ENCODE results near the gene PLCL2.
"Not testable (repeated sequence)": the region's sequence is repeated elsewhere in the genome, so short reads cannot be mapped to it uniquely, and the experiment has no call there.

Gene PLCL2

DNA sequence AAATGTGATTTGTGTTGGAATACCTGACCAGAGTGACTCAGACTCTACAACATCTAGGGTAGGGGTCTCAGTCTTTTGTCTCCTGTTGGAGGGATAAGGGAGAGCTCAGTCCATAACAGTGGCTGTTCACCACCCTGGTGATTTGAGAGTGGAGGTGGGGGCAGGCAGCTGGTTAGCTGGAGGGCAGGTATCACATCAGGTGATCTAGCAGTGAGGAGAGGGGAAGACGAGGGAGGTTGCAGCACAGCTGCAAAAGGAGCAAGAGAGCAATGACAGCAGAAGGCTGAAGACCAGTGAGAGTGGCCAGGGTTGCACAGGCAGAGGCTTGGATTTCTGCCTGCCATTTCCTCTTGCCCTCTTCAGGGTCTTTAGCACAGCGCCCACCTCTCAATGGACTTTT is 38.4 kb downstream of the PLCL2 start:
- no peak for DNase-seq

DNA sequence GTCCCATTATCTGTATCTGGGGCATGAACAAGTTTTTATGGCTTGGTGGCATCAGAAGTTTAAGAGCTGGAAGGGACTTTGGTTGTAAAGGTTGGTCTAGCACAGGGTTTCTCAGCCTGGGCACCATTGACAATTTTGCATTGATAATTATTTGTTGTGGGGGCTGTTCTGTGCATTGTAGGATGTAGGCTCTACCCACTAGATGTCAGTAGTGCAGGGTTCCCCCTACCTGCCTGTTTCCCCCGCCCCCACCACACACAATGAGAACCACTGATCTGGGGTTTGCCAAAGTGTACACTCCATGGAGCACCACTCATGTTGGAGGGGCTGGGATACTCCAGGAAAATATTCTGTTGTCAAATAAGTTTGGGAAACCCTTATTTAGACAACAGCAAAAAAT is 42.7 kb downstream of the PLCL2 start:
- no peak for DNase-seq

DNA sequence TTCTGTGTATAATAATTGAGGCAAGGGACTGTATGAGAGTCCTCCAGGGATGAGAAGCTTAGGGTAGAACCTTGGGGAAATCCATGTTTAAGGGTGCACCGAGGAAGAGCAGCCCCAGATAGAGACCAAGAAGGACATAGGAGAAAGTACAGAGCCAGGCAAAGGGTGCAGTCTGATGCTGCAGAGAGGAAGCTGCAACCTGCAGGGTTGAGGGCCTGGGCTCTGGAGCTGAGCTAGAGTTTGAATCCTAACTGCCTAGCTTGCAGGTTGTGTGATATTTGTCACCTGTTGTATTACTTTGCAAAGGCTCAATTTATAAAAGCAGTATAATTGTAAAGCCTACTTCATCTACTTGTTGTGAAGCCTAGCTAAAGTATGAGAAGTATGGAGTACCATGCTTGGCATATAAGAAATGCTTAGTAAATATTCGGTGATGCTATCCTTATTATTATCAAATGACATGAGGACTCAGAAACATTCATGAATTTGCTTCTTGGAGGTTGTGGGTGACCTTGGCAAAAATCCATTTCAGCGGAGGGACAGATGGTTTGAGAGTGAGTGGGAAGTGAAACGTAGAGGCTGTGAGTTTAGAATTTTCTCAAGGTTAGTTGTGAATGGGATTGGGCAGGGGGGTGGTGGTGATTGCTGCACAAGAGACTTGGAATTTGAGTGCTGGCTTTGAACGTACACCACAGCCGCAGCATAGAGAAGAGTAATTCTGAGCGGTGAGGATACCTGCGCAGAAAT is 43.8 kb downstream of the PLCL2 start:
- peak in 1 of 2 experiments; percentile 39 for DNase-seq

DNA sequence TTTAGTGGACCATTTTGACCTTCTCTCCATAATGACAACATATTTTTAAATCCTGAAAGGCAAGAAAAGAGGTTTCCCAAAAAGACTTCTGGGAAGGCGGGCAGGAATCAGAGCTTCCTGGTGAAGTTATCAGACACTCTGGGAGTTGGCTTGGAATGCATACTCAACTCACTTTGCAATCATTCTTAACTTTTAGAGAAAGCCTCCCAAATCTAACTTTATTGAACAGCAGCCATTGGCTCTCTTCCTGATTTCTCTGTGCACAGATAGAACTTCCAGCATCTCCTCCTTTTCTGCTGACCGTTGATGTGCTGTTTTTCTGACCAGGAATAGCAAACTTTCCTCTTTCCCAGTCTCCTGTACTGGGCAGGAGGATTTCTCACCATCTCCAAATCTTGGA is 44.6 kb downstream of the PLCL2 start:
- no peak for DNase-seq

DNA sequence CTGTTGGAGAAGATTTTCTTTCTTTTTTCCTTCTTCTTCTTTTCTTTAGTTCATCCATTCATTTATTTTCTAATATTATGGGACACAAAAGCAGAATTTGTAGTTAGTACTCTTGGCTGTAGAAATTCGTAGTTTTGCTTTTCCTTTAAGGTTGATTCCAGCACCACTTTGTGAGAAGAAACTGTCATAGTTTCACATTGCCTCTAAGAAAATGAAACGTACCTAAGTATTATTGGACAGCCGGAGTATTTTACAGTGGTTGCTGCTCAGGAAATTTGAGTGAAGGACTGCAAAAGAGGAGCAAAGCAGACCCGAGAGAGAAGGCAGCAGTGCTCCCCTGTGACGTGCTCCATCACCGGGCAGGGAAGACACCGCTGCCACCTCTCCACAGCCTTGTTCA is 48.1 kb downstream of the PLCL2 start:
- no peak for DNase-seq

DNA sequence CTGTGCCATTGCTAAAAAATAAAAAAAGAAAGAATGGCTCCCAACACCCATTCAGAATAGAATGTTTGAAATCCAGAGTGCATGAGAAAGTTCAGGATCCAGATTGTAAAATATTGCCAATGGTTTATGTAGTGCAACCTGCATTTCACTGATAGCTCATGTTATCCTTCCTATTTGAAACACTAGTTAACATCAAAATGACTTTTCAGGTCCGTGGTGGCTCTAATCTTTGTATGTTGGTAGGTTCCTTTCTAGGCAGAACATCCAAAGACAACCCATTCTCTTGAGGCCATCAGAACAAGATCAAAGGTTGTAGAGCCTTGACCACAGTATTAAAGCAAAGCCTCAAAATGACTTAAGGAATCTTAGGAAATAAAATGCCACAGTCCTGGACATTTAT is 51.0 kb downstream of the PLCL2 start:
- no peak for DNase-seq

DNA sequence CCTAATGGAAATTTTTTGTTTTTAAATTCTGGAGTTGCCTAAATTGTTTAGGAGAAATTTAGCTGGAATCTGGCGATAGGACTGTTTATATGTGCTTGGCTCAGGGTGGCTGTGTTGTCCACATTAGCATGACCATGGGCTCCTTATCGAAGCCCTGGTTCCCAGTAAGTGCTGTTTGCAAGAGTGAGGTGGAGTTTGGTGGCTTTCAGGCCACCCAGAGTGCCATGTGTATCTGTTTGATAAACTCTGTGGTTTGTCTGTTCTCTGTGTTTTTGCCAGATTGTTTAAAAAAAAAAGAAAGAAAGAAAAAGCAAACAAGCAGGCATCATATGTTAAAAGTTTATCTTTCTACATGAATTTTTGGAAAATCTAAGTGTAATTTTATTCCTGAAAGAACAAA is 51.5 kb downstream of the PLCL2 start:
- DNase-seq: no peak

DNA sequence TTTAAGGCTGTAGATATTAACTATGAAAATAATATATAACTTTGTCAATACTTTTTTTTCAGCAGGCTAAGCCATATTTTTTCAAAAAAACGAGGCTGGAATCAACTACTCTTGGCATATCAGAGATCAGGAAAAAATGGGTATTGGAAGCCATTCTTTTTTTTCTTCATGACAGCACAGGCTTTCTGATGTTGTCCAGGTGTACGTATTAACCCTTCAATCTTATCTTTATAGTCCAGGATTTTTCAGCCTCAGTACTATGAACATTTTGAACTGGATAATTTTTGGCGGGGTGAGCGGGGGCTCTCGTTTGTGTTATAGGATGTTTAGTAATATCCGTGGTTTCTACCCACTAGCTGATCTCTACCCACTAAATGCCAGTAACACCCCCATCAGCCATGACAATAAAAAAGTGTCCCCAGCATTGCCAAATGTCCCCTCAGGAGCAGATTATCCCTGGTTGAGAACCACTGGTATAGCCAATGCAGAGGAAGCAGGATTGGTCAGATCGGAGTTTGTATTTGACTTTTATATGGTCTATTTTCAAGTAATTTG is 52.0 kb downstream of the PLCL2 start:
- DNase-seq: no peak

DNA sequence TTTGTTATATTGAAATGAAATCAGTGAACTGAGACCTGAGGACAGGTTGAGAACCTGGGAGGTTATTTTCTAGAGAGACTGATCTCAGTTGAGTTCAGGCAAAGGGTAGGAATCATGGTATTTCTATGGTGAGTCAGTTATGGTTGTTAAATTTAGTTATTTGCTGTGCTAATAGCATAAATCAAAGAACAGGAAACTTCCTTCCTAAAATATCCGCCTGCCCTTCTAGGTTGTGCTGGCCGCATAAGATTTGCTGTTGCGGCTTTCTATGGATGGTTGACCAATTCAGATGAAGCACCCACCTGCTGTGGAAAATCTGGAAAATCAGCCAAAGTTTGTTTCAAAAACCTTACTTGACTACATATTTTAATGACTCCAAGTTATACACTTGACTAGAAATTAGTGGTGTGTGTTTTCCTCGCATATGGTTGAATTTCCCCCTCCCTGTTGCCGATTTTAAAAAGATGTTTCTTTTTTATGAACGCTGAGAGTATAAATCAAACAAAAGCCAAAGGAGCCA is 52.6 kb downstream of the PLCL2 start:
- DNase-seq: peak; percentile 19 to 54

DNA sequence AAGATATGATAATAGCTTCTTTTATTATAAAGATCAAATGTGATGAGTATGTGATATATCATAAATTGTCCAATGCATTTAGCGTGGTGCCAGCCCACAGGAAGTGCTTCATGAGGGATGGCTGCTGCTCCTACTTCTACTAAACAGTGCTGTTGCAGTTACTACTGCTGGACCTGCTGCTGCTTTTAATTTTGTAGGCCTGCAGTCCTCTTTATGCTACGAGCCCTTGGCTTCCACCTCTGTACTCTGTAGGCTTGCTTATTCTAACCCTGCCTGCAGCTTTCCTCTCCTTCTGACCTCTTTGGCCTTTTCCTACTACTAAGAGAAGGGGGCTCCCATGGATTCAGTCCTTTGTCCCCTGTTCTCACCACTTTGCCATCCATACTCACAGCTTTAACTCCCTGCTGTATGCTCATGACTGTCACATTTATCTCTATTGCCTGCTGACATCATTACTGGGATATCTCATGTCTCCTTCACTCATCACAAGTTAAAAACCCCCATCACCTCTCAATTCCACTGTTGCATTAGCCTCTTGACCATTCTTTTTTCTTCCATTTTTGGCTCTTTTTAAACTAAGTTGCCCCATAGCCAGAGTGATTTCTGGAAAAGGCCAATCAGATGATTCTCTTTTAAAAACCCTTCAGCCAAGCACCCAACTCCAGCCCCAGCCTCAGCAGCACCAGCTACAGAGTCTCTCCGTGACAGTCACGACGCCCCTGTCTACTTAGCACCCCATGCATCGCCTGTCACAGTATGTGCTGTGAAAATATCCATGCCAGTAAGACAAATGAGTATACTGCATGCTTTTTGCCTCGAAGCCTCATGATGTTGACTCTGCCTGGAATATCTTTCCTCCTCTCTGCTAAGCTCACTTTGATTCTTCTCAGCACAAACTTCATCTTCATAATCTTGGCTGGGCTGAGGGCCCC is 56.3 kb downstream of the PLCL2 start:
- no peak for DNase-seq

DNA sequence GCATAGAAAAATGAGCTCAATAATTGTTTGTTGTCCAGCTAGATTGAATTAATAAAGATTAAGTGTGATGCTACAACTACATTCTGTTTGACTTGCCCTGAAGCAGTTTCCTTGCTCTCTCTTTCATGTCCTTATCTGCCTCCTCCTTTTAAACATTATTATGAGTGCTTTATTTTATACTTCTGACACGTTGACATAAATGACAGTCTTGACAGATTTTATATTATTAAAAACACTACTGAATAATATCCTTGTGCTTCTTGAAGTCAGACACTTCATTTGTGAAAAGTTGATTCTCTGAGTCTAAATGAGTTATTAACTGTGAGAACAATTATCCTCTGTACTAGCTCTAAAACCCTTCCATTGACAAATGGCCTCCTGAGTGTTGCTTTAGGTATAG is 58.2 kb downstream of the PLCL2 start:
- DNase-seq: no peak

DNA sequence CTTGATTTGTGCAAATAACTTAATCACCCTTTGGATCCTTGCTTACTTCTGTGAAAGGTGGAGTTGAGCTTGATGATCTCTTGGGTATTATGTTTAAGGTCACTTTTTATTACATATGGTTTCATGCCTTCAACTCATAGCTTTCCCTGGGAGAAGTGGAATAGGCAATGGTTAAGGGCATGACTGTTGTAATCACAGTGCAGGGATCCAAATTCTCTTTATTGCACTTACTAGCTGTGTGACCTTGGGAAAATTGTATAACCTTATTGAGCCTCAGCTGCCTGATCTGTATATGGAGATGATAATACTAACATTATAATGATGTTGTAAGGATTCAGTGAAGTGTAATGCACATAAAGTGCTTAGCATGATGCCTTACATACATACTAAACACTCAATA is 59.1 kb downstream of the PLCL2 start:
- DNase-seq: no peak

DNA sequence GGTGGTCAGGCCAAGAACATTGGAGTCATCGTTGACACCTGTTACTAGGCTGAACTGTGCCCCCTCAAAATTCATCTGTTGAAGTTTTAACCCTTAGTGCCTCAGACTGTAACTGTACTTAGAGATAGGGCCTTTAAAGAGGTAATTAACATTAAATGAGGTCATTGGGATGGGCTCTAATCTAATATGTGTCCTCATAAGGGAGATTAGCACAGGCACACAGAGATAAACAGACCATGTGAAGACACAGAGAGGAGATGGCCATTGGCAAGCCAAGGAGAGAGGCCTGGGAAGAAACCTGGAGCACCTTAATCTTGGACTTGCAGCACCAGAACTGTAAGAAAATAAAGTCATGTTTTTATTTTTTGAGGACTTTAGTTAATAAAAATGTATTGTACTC is 59.6 kb downstream of the PLCL2 start:
- DNase-seq: no peak

DNA sequence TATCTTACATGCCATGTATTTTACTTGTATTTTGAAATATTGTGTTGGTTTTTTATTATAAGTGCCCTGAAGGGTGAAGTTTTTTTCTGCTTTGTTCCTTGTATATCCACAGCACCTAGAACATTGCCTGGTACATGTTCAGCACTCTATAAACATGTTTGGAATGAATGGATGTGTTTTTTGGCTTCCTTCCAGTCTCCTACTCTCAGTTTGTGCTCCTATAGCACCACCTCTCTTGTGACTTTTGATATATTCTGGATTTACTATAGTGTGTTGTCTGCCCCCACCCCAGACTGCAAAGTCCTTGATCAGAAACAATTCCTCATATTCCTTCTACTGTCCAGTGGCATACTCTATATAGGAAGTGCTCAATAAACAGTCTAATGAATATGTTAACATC is 60.6 kb downstream of the PLCL2 start:
- DNase-seq: peak in 1 of 2 experiments; percentile 11

DNA sequence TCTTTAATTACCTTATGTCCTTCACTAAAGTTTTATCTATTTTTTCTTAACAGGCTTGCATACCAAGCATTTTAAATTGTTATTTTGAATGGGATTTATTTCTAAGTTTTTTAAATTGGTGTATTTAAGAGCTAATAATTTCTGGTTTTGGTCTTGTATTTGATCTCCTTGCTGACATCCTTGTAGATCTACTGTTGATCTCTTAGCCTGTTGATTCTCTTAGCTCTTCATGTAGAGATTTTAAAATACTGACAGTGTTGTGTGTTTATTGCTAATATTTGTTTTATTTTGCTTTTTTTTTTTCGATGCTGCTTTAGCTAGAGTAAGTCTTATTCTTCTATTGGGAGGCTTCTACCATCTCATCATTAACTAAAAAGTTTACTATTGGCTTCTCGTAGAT is 65.5 kb downstream of the PLCL2 start:
- no peak for DNase-seq

DNA sequence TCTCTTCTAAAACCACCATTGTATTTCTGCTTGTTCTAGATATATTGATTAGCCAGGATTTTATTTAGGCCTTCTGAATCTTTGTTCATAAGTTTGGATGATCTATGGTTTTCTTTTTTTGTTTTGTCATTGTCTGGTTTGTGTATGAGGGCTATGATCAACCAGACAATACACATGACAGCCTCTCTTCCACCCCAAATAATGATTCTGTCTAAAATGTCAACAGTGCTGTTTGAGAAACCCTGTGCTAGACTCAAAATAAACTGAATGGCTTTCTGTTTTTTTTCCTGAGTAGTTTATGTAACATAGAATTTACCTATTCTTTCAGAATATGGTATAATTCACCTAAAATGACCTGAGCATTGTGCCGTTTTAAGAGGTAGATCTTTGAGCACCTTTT is 66.1 kb downstream of the PLCL2 start:
- DNase-seq: no peak

DNA sequence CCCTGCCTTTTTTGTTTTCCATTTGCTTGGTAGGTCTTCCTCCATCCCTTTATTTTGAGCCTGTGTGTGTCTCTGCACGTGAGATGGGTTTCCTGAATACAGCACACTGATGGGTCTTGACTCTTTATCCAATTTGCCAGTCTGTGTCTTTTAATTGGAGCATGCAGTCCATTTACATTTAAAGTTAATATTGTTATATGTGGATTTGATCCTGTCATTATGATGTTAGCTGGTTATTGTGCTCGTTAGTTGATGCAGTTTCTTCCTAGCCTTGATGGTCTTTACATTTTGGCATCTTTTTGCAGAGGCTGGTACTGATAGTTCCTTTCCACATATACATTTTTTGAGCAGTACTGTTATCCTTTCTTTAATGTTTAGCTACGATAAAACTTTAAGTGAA is 73.1 kb downstream of the PLCL2 start:
- not testable (repeated sequence) for DNase-seq

DNA sequence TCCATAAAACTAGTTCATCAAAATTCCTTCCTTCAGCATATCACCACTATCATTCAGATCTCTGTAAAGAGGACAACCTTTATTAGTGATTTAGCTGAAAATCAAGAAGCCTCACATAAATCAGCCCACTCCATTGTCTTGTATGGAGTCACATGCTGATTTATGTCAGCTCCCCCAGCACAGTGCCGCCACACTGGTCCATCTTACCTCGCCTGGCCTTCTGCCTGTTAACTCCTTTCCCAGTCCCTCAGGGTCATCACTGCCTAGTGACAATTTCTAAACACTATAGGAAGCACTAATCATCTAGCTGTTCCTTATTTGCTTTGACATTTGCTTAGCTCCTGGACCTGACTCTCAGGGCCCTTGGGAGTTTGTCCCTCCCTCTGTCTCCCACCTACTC is 75.4 kb downstream of the PLCL2 start:
- no peak for DNase-seq

DNA sequence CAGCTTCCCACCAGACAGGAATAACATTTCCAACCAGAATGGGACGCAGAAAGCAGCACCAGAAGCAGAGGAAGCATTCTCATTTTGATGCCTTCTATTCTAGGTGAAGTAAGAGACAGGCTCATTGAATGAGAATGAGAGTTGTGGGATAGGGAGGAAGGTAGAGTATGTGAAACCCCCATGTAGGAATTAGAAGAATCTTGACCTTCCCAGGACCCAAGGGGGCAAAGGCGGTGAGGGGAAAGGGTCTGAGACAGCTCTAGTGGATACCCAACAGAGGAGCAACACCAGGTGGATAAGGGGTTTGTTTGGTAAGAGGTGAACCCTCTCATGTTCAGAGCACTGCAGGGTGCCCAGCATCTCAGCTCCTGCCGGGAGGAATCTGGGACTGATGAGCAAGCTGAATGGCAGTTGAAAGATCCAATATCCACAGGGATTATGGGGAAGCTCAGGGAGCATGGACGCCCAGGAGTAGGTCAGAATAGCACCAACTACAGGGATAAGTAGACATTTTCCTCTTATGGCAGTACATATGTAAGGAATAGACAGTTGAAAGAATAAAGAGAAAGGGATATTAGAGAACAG is 77.0 kb downstream of the PLCL2 start:
- DNase-seq: no peak

DNA sequence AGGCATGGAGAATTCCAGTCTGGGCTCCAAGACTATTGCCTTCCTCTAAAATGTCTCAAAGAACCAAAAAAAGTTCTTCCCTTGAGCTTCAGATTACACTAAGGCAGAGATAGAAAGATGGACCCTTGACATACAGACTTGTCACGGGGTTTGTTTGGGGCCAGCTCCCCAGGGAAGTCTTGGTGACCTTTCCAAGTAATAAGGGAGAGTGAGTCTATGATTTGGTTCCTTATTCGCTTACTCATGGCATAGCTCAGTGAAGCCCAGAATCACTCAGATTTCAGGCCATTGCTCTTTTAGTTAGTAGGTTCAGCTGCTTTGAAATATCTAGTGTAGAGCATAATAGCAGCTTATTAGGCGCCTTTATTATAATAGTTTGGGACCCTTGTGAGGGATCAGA is 90.3 kb downstream of the PLCL2 start:
- DNase-seq: no peak

DNA sequence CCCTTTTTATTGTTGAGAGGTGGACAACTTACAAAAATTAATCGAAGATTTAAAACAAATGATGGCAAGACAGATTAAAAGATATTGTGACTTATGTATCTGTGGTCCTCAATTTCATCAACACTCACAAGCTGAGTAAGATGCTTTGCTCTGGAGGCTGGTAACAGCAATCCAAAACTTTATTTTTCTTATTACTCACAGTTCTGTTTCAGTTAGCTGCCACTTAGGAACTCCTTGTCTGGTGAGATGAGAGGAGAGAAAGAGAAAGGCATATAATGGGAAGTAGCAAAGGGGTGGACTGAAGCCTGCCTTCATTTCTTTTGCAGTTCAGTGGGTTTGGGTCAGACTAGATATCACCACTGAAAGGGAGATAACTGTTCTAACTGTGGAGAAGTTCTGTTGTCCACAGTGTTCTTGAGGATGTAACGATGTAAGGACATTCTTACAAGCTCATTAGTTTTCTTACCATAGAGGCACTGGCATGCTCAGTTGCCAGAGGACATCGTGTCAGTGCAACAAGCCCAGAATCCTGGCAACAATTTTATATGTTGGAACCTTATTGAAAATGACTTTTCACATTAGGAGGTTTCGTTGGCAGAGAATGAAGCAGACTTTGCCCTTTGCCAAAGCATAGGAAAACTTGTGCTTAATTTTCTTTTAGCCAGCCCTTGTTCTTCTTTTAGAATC is 93.6 kb downstream of the PLCL2 start:
- peak; percentile 7 to 33 for DNase-seq

DNA sequence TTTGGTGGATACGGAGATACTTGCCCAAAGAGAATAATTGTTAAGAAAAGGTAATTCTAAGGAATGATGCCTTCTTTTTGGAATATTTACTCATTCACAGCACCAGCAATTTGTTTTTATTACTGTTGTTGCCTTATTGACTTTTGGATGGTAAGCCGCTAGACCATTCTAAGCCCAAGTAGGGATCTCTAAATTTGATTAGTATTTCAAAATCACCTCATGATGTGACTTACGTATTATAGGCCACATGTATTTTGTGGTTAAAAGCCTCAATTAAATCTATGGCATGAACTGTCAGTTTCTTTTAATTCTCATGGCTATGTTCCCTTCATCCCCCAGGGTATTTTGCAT is 94.1 kb downstream of the PLCL2 start:
- DNase-seq: no peak
